Activated CD4-positive, alpha-beta T cell treated with anti-CD3 and anti-CD28 coated beads, Interleukin-2, Interleukin-6, amounts not matched to agents 100 ng/mL and 50 ng/mL, durations not matched to agents 16 hours and 8 hours (primary cell): ENCODE data around the gene S100A13.

Source experiments
- DNase-seq: peaks from one replicate; pipeline ENCODE4 v3.0.0-alpha.2; 2020

Gene S100A13

GRCh38 chr1:153624965-153625611 is 2.2 kb downstream of the S100A13 start:
- DNase-seq = no peak

- no peak for DNase-seq
These were observed 4.2 kb downstream of the S100A13 start for GRCh38 chr1:153623101-153623500.

GRCh38 chr1:153619171-153619570 is 8.1 kb downstream of the S100A13 start:
- no peak for DNase-seq

- DNase-seq = peak; percentile 86
These were observed 9.6 kb downstream of the S100A13 start for GRCh38 chr1:153617663-153618062.

- no peak for DNase-seq
These were observed 10.4 kb downstream of the S100A13 start for GRCh38 chr1:153616917-153617311.

GRCh38 chr1:153616144-153616916 is 11.0 kb downstream of the S100A13 start, which contains the start of gene S100A14:
Gene S100A14 (minus strand): TSS chr1:153616325. CDS start chr1:153615858, 467 bp downstream.
- DNase-seq = no peak

- no peak for DNase-seq
These were observed 11.9 kb downstream of the S100A13 start for GRCh38 chr1:153615406-153615805.

GRCh38 chr1:153614906-153615305 is 12.4 kb downstream of the S100A13 start:
- no peak for DNase-seq

GRCh38 chr1:153614189-153614900 is 13.0 kb downstream of the S100A13 start:
- DNase-seq = no peak

- DNase-seq = no peak
These were observed 13.9 kb downstream of the S100A13 start for GRCh38 chr1:153613406-153613805.

- DNase-seq = no peak
These were observed 14.5 kb downstream of the S100A13 start, which contains the start of gene S100A16 for GRCh38 chr1:153612755-153613331. Gene S100A16 (minus strand): TSS chr1:153613137. CDS start chr1:153608151, 4,986 bp downstream.

- DNase-seq = no peak
These were observed 15.1 kb downstream of the S100A13 start for GRCh38 chr1:153612111-153612754.

GRCh38 chr1:153611356-153611755 is 15.9 kb downstream of the S100A13 start:
- no peak for DNase-seq

- DNase-seq = no peak
These were observed 16.4 kb downstream of the S100A13 start for GRCh38 chr1:153610811-153611301.

GRCh38 chr1:153610334-153610733 is 17.0 kb downstream of the S100A13 start:
- no peak for DNase-seq

GRCh38 chr1:153609585-153609907 is 17.8 kb downstream of the S100A13 start:
- DNase-seq = no peak

- no peak for DNase-seq
These were observed 18.3 kb downstream of the S100A13 start for GRCh38 chr1:153608742-153609584.

- no peak for DNase-seq
These were observed 19.1 kb downstream of the S100A13 start for GRCh38 chr1:153608089-153608682.

GRCh38 chr1:153607381-153607780 is 19.9 kb downstream of the S100A13 start:
- no peak for DNase-seq

- DNase-seq = no peak
These were observed 21.1 kb downstream of the S100A13 start for GRCh38 chr1:153606194-153606593.

GRCh38 chr1:153602749-153603148 is 24.6 kb downstream of the S100A13 start:
- DNase-seq = no peak
